Activated CD4-positive, alpha-beta memory T cell treated with anti-CD3 and anti-CD28 coated beads for 36 hours (primary cell): ENCODE measurements around the gene ELMOD2. TPM values are rescaled to one million over a fixed set of nuclear protein-coding genes. Genes with fewer than 3 reads are reported as not detected.
"Not testable (repeated sequence)": the region's sequence is repeated elsewhere in the genome, so short reads cannot be mapped to it uniquely, and the experiment has no call there.

ENCODE experiments used
- CTCF ChIA-PET: fragments of 350-600 bp; sonication (Branson Sonifier 250); formaldehyde crosslinking; loops from one replicate; lab custom pipeline; 2021; ENCODE audit warnings: antibody characterized with exemption, inconsistent platforms; lab: Charles Lee
- POLR2A ChIA-PET: fragments of 350-600 bp; sonication (Branson Sonifier 250); formaldehyde crosslinking; loops from one replicate; lab custom pipeline; 2021; ENCODE audit warnings: antibody characterized with exemption; lab: Charles Lee
- DNase-seq: peaks from one replicate; pipeline ENCODE4 v3.0.0-alpha.2; 2020
- H3K27ac Mint-ChIP-seq: one replicate; pipeline ENCODE4 v1.8.0; 2021; ENCODE audit warnings: mixed read lengths
- H3K27me3 Mint-ChIP-seq: one replicate; pipeline ENCODE4 v1.8.0; 2021; ENCODE audit warnings: mixed read lengths
- H3K36me3 Mint-ChIP-seq: one replicate; pipeline ENCODE4 v1.8.0; 2021; ENCODE audit warnings: mixed read lengths
- H3K4me1 Mint-ChIP-seq: one replicate; pipeline ENCODE4 v1.8.0; 2021; ENCODE audit warnings: low read depth, mixed read lengths
- H3K4me3 Mint-ChIP-seq: one replicate; pipeline ENCODE4 v1.8.0; 2021; ENCODE audit warnings: mild to moderate bottlenecking, mixed read lengths
- H3K9me3 Mint-ChIP-seq: one replicate; pipeline ENCODE4 v1.8.0; 2021; ENCODE audit warnings: mixed read lengths
- intact Hi-C: fragments of 100-400 bp; cut with micrococcal nuclease; formaldehyde crosslinking; loops from one replicate; pipeline ENCODE4 v1.15.1; 2023
- total RNA-seq, 2 experiments: library from RNA; stranded (reverse); gene quantifications; one replicate each; pipeline ENCODE4 v1.2.3, GENCODE V29; 2021

The ELMOD2 gene, protein sequence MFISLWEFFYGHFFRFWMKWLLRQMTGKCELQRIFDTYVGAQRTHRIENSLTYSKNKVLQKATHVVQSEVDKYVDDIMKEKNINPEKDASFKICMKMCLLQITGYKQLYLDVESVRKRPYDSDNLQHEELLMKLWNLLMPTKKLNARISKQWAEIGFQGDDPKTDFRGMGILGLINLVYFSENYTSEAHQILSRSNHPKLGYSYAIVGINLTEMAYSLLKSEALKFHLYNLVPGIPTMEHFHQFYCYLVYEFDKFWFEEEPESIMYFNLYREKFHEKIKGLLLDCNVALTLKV
- total RNA-seq: 10 to 100 TPM; 15.5 to 17.3 TPM

DNA sequence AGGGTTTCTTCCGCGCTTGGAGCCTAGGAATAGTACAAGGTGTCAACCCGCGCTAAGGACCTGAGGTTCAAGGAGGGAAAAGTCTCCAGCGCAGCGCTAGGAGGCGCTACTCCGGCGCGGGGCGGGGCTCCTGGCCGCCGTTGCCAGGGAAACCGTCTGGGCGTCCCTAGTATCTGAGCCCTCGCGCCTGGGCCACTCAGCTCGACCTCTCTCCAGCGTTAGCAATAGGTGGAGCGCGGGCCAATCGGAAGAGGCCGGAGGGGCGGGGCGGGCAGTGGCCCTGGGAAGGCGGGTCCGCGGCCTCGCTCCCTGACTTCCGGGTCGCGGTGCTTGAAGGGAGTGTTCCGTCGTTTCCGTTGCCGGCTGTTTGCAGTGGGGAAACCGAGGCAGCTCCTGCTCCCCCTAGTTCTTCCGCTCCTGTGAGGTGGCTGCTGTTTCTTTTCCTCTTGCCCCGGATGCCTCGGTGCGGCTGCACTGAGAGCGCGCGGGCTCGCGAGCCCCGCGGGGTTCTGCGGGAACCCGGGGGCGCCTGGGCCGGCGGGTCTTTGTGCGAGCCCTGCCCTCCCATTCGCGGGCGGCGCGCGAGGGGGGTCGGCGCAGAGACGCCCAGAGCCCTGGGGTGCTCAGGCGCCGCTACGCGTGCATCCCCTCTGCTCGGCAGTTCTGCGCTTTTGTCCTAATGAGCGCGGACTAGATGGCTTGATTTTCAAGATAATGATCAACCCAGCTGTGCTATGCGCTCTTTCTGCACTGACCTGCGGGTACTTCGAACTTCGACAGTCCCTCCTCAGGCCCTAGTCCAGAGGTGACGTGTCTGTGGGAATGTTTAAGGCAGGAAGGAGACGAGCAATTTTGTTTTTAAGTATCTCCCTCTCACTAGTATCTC is at the start of gene ELMOD2:
Gene ELMOD2, plus strand, starts transcription at position 312 of the 886 bp plus-strand sequence. CDS start 1,261 bp downstream, outside the sequence.
- DNase-seq: peak; percentile 98
- ChIA-PET POLR2A (interaction anchor here (0.6 kb wide), 1 partner anchor 151 kb away, joined by 3 read pairs; the partner anchor contains the start of gene SCOC), CTCF (interaction anchor here (0.6 to 1.8 kb wide), 17 partner anchors 9 to 360 kb away, joined by 3 to 15 read pairs (median 4); partner anchors contain the start of gene SCOC)
- intact Hi-C loops: loop anchor here (1.0 to 5.0 kb wide), 9 partner anchors 32 to 1509 kb away; partner anchors contain the start of genes NOCT, RAB33B, SCOC and ZNF330
- Mint-ChIP-seq H3K27me3 (no peaks in the 10 kb centered on the region), H3K9me3 (no peaks in the 10 kb centered on the region), H3K4me3 (peak within 1 kb of the TSS; percentile 84), H3K36me3 (peaks cover 13% of the 10 kb centered on the region), H3K4me1 (peaks cover 23% of the 10 kb centered on the region), H3K27ac (peak within 1 kb of the TSS; percentile 54)

DNA sequence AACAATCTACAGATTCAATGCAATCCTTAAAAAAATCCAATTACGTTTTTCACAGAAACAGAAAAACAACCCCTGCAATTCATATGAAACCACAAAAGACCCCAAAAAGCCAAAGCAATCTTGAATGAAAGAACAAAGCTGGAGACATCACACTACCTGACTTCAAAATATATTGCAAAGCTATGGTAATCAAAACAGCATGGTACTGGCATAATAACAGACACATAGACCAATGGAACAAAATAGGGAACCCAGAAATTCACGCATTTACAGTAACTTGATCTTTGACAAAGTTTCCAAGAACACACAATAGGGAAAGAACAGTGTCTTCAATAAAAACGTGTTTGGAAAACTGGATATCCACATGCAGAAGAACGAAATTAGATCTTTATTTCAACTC is 40.5 kb upstream of the ELMOD2 start:
- no peak for DNase-seq
- CTCF ChIA-PET: no interaction called here
- Mint-ChIP-seq H3K4me3 (no peak overlapping the region), H3K27ac (no peak overlapping the region), H3K9me3 (peaks cover 10% of the 10 kb centered on the region), H3K4me1 (no peaks in the 10 kb centered on the region), H3K27me3 (peaks cover 5% of the 10 kb centered on the region), H3K36me3 (no peaks in the 10 kb centered on the region)
- intact Hi-C loops: no loop called here
- POLR2A ChIA-PET: no interaction called here

DNA sequence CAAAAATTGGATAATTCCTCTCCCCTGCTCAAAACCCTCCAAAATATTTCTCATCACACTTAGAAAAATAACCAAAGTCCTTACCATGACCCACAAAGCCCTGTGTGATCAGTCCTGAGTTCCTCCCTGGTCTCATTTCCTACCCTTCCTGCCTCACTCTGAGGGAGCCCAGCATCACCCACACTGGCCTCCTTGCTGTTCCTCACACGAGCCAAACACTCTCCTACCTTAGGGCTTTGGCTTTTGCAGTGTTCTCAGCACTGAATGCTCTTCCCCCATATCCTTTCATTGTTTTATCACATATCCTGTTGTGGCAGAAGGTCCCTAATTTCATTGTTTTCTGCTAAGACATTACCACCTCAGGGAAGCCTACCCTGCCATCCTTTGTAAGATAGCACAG is 38.0 kb upstream of the ELMOD2 start:
- peaks cover 10% of the 10 kb centered on the region for H3K9me3 Mint-ChIP-seq
- POLR2A ChIA-PET: no interaction called here
- CTCF ChIA-PET: no interaction called here
- no peak overlapping the region for H3K27ac Mint-ChIP-seq
- H3K4me3 Mint-ChIP-seq: no peak overlapping the region
- intact Hi-C loops: no loop called here
- no peak for DNase-seq
- H3K27me3 Mint-ChIP-seq: peaks cover 6% of the 10 kb centered on the region
- no peaks in the 10 kb centered on the region for H3K36me3 Mint-ChIP-seq
- no peaks in the 10 kb centered on the region for H3K4me1 Mint-ChIP-seq

DNA sequence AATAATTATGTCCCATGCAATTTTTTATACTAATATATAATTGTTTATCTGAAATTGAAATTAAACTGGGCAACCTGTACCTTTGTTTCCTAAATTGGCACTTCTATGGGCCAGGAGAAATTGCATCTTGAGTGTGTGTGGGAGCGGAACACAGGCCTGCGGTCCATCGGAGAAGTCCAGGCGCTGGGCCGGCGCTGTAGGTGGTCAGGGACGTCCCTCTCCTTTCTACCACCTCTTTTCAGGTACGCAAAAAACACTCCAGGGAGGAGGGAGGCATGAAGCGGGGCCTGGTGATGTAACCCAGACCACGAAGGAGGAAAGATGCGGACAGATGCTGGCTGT is 26.6 kb upstream of the ELMOD2 start:
- no peak overlapping the region for H3K27ac Mint-ChIP-seq
- ChIA-PET CTCF (no interaction called here), POLR2A (no interaction called here)
- H3K9me3 Mint-ChIP-seq: no peaks in the 10 kb centered on the region
- H3K36me3 Mint-ChIP-seq: no peaks in the 10 kb centered on the region
- peaks cover 47% of the 10 kb centered on the region for H3K27me3 Mint-ChIP-seq
- no peak for DNase-seq
- H3K4me1 Mint-ChIP-seq: peaks cover 3% of the 10 kb centered on the region
- peak overlapping the region; percentile 2 for H3K4me3 Mint-ChIP-seq
- intact Hi-C loops: no loop called here

DNA sequence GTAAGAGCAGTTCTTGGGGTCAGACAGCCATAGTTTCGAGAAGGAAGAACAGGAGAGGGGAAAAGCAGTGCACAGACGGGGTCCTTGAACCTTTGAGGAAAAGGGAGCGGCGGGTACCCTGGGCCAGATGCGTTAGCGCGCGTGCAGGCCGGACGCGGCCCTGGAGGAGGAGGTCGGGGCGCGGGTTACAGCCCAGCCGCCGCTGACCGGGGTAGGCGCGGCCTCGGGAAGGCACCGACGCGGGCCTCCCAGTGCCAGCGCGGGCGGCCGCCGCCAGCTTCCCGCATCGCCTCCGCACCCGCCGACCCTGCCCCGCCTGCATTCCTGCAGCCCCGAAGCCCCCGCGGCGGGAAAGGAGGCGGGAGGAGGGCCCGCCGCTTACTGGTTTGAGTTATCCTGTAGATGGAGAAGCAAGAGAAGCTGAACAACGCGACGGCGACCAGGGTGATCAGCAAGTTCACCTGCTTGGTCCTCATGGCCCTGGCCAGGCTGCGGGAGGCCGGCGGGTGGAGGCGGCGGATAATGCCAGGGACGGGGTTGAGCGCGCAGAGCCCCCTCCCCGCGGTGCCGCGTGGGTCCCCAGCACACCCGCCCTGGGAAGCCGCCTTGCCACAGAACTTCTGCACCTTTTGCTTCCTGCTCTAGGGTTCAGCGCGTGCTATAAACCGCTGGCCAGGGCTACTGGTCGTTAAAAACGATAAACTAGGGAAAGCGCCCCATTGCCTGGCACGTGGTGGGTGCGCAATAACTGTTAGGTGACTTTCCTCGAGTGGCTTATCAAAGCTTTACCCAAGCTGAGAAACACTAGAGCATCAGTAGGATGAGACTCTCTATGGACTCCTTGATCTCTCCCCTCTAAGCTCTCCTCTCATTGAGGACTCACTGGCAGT is 26.0 kb upstream of the ELMOD2 start, which contains the start of gene MGAT4D:
Gene MGAT4D, minus strand, starts transcription at position 547 of the 890 bp plus-strand sequence. Its CDS starts 71 bp downstream, at position 476.
- DNase-seq: peak; percentile 9
- ChIA-PET CTCF (no interaction called here), POLR2A (no interaction called here)
- Mint-ChIP-seq H3K27ac (no peak within 1 kb of the TSS), H3K9me3 (no peaks in the 10 kb centered on the region), H3K4me3 (peak within 1 kb of the TSS; percentile 2), H3K4me1 (peaks cover 3% of the 10 kb centered on the region), H3K36me3 (no peaks in the 10 kb centered on the region), H3K27me3 (peaks cover 50% of the 10 kb centered on the region)
- intact Hi-C loops: no loop called here

DNA sequence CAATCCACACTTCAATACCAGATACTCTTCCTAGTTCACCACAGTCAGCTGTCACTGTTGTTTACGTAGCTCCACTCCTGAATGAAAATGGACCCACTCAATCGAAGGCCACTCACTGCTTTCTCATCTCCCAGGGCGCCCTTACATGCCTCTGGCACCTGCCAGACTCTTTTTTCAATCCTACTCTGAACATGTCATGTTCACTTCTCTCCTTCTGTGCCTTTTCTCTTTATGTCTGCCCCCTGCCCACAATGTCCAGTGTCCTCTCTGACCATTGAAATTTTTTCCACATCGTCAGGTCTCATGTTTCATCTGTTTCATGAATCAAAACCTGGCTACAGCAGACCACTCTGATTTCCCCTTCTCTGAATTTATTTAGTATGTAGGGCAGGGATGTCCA is 24.6 kb upstream of the ELMOD2 start:
- Mint-ChIP-seq H3K4me1 (peaks cover 3% of the 10 kb centered on the region), H3K9me3 (no peaks in the 10 kb centered on the region), H3K27me3 (peaks cover 51% of the 10 kb centered on the region), H3K27ac (no peak overlapping the region), H3K4me3 (no peak overlapping the region), H3K36me3 (no peaks in the 10 kb centered on the region)
- POLR2A ChIA-PET: no interaction called here
- DNase-seq: no peak
- intact Hi-C loops: no loop called here
- CTCF ChIA-PET: interaction anchor here (1.2 kb wide), 1 partner anchor 25 kb away, joined by 3 read pairs; the partner anchor contains the start of gene ELMOD2

DNA sequence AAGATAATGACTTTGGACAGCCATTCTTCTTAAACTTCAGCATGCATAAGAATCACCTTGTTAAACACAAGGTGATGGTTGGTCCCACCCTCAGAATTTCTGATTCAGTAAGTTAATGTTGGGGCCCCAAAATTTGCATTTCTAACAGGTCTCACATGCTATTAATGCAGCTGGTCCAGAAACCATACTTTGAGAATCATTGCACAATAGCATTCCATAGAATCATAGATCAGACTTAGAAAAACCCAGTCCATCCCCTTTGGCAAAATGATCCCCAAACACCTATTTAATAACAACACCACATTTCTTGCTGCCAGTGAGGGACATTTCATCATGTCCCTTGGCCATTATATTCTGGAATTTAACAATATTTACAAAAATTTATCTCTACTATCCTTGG is 19.7 kb upstream of the ELMOD2 start:
- Mint-ChIP-seq H3K9me3 (no peaks in the 10 kb centered on the region), H3K4me3 (no peak overlapping the region), H3K36me3 (no peaks in the 10 kb centered on the region), H3K27ac (no peak overlapping the region), H3K27me3 (peaks cover 50% of the 10 kb centered on the region), H3K4me1 (no peaks in the 10 kb centered on the region)
- CTCF ChIA-PET: no interaction called here
- DNase-seq: no peak
- intact Hi-C loops: no loop called here
- POLR2A ChIA-PET: no interaction called here

DNA sequence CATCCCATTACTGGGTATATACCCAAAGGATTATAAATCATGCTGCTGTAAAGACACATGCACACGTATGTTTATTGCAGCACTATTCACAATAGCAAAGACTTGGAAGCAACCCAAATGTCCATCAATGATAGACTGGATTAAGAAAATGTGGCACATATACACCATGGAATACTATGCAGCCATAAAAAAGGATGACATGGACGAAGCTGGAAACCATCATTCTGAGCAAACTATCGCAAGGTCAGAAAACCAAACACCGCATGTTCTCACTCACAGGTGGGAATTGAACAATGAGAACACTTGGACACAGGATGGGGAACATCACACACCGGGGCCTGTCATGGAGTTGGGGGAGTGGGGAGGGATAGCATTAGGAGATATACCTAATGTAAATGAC is 10.2 kb upstream of the ELMOD2 start:
- POLR2A ChIA-PET, H3K4me1 Mint-ChIP-seq, H3K36me3 Mint-ChIP-seq, CTCF ChIA-PET, H3K27ac Mint-ChIP-seq, intact Hi-C loops, H3K9me3 Mint-ChIP-seq, H3K4me3 Mint-ChIP-seq, DNase-seq: not testable (repeated sequence)
- peaks cover 41% of the 10 kb centered on the region for H3K27me3 Mint-ChIP-seq

DNA sequence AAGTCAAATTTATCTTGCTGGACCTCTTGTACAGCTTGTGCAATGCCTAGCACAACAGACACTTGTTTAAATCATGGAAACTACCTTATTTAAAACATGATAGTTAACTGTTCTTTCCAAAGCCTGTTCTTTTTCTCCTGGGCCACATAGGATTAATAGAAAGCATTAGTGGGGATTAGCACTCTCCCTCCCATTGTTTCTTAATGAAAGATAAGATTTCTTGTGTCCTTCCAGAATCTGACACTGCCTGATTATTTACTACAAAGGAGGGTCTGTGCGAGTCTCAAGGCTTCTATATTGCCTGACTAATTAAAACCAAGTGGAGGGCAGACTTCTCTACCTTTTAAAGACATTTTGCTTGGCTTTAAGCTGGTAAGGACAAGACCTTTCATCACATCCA is 8.5 kb upstream of the ELMOD2 start:
- H3K27ac Mint-ChIP-seq: no peak overlapping the region
- H3K9me3 Mint-ChIP-seq: no peaks in the 10 kb centered on the region
- peaks cover 26% of the 10 kb centered on the region for H3K27me3 Mint-ChIP-seq
- DNase-seq: no peak
- CTCF ChIA-PET: interaction anchor here (1.6 to 2.0 kb wide), 2 partner anchors 9 to 155 kb away, joined by 3 to 7 read pairs; partner anchors contain the start of gene ELMOD2
- H3K36me3 Mint-ChIP-seq: no peaks in the 10 kb centered on the region
- no peak overlapping the region for H3K4me3 Mint-ChIP-seq
- POLR2A ChIA-PET: no interaction called here
- no peaks in the 10 kb centered on the region for H3K4me1 Mint-ChIP-seq
- intact Hi-C loops: no loop called here

DNA sequence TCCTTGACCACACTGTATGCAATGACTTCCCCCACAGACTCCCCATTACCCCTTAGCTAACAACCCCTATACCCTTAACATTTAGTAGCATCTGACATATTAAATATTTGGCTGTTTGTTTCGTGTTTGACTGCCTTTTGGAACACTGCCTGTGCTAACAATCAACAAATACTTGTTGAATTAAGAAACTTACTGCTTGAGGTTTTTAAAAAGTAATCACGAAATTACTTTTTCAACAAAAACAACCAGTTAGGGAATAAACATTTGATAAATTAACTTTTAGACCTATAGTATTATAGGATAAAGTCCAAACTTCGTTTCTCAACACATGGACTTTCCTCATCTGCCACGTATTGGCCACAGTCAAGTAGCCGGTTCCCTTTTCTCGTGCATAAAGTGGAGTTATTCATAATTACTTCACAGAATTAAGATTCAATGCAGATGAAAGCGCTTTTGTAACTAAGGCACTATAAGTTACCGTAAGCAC is 555 bp upstream of the ELMOD2 start:
- peak overlapping the region; percentile 13 for H3K27ac Mint-ChIP-seq
- no peaks in the 10 kb centered on the region for H3K9me3 Mint-ChIP-seq
- peaks cover 13% of the 10 kb centered on the region for H3K36me3 Mint-ChIP-seq
- POLR2A ChIA-PET: interaction anchor here (0.6 kb wide), 1 partner anchor 150 kb away, joined by 3 read pairs; the partner anchor contains the start of gene SCOC
- H3K4me1 Mint-ChIP-seq: peaks cover 23% of the 10 kb centered on the region
- CTCF ChIA-PET: interaction anchor here (1.0 to 1.8 kb wide), 7 partner anchors 12 to 164 kb away, joined by 3 to 15 read pairs (median 4); partner anchors contain the start of gene SCOC
- intact Hi-C loops: loop anchor here (5.0 kb wide), 4 partner anchors 89 to 1071 kb away; partner anchors contain the start of genes RAB33B and ZNF330
- no peak for DNase-seq
- peak overlapping the region; percentile 84 for H3K4me3 Mint-ChIP-seq
- no peaks in the 10 kb centered on the region for H3K27me3 Mint-ChIP-seq

DNA sequence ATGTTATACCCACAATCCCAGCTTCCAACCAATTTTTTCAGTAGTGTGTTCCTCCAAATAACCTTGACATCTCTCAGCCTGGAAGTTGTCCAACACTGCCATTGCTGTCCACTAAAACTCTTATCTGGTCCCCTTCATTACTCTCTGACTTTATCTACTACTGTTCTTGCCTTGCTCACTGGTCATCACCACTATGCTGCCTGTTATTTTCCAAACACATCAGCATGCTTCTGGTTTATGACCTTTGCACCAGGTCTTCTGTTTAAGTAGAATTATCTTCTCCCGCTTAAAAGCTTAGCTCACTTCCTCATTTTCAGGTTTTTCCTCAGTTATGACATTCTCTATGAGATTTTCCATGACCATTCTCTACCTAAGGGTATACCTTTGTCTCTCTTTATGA is 5.5 kb downstream of the ELMOD2 start:
- H3K4me1 Mint-ChIP-seq: peaks cover 13% of the 10 kb centered on the region
- no peaks in the 10 kb centered on the region for H3K9me3 Mint-ChIP-seq
- intact Hi-C loops: no loop called here
- no peak overlapping the region for H3K4me3 Mint-ChIP-seq
- ChIA-PET CTCF (no interaction called here), POLR2A (no interaction called here)
- peaks cover 16% of the 10 kb centered on the region for H3K36me3 Mint-ChIP-seq
- H3K27ac Mint-ChIP-seq: no peak overlapping the region
- no peaks in the 10 kb centered on the region for H3K27me3 Mint-ChIP-seq
- no peak for DNase-seq
